CD4-positive, alpha-beta T cell treated with Interleukin-6 at 100 ng/mL for 8 hours (primary cell): ENCODE results near the gene POP4.

ENCODE experiments used
- DNase-seq: peaks from one replicate; pipeline ENCODE4 v3.0.0-alpha.2; 2020; ENCODE audit warnings: mixed read lengths, low spot score

Gene POP4

GRCh38 chr19:29631450-29631849 lies 25.4 kb downstream of the POP4 start:
- no peak for DNase-seq

DNA sequence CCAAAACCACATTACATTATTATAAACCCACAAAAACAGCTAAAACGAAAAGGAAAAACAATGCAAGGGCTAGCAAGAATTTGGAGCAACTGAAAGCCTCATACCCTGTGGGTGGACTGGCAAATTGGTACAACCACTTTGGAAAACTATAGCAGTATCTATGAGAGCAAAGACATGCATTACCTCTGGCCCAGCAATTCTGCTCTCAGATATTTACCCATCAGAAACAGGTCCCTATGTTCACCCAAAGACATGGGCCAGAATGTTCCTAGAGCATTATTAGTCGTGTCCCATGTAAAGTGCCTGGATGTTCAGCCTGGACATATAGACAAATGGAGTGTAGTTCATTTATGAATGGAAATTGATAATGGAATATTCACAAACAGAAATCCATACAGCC lies 27.9 kb downstream of the POP4 start:
- no peak for DNase-seq

- no peak for DNase-seq
Measured at GRCh38 chr19:29634423-29635130, 28.5 kb downstream of the POP4 start.

DNA sequence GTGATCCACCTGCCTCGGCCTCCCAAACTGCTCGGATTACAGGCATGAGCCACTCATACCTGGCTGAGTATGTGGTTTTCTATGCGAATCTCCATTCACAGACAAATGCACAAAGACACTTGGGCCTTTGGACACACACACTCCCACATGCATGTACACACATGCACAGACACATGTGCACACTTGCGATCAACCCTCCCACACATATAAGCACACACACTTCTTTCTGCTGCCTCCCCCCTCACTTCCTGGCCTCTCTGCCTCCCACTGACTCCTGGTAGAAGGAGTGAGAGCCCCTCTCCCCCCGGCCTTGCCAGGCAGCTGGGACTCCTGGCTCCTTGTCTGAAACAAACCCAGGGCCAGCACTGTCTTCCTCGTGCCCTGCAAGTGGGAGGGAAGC lies 29.9 kb downstream of the POP4 start:
- DNase-seq: no peak

GRCh38 chr19:29636553-29637360 lies 30.7 kb downstream of the POP4 start:
- no peak for DNase-seq

DNA sequence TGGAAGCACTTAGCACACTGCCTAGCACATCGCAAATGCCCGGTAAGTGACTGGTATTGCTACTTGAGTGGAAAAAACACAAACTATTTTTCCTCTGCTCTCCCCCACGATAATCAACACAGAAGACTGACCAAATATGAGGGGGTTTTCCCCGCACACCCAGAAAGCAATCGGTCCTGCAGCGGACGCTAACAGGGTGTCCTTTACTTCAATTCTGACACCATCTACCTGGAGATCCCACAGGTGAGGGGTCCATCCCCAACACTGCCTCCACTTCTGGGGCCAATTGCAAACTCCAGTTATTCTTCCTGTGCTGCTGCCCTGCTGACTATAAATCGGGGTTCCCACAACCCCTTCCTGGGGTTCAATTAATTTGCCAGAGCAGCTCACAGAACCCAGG lies 33.0 kb downstream of the POP4 start:
- no peak for DNase-seq

DNA sequence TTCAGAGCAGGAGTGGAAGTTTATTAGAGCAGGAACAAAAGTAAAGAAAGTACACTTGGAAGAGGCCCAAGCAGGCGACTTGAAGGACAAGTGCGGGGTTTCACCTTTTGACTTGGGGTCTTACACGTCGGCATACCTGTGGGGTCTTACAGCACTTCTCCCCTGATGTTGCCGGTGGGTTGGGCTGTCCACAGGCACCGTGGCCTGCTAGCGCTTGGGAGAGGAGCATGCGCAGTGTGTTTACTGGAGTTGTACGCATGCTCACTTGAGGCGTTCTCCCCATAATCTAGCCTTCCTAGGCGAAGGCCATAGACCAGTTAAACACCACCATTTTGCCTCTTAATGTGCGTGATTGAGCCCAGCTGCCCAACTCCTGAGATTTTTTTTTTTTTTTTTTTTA lies 34.1 kb downstream of the POP4 start:
- no peak for DNase-seq

- no peak for DNase-seq
Measured at GRCh38 chr19:29641597-29641996, 35.5 kb downstream of the POP4 start.

- DNase-seq: no peak
Measured at GRCh38 chr19:29643361-29643935, 37.4 kb downstream of the POP4 start.

DNA sequence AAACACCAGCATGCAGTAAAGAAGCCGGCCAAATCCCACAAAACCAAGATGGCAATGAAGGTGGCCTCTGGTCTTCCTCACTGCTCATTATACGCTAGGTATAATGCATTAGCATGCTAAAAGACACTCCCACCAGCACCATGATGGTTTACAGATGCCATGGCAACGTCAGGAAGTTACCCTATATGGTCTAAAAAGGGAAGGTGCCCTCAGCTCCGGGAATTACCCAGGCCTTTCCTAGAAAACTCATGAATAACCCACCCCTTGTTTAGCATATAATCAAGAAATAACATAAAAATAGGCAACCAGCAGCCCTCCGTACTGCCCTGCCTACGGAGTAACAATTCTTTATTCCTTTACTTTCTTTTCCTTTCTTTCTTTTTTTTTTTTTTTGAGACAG lies 38.1 kb downstream of the POP4 start:
- no peak for DNase-seq

DNA sequence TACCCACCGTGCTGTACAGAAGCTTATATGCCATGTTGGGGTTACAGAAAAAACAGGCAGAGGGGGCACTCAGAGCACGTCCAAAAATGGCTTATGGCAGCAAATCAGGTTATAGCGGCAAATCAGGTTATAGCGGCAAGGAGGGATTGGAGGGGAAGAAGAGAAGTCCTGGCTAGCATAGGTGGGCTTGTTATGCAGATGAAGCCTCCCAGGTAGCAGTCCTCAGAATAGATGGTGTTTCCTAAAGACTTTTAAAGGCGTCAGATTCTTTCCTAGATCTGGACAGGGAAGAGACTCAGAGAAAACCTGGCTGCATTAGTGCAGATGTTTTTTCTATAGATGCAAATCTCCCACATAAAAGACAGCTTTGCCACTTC lies 39.4 kb downstream of the POP4 start:
- no peak for DNase-seq

DNA sequence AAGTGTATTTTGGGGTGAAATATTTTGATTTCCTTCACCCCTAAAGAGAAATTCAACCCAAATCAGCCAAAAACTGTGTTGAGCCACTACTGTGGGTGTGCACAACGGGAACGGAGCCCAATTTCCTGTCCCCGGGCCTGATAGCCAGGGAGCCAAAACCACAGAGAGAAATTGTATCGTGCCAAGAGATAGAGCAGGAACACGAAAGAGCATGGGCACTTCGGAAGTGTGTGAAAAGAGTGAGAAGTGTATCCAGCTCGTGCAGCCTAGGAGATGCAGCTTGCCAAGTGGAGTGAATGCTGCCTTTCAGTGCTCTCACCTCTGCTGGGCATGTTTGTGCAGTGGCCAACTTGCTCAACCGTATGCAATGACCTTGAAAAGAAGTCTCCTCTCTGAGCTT lies 39.8 kb downstream of the POP4 start:
- no peak for DNase-seq

DNA sequence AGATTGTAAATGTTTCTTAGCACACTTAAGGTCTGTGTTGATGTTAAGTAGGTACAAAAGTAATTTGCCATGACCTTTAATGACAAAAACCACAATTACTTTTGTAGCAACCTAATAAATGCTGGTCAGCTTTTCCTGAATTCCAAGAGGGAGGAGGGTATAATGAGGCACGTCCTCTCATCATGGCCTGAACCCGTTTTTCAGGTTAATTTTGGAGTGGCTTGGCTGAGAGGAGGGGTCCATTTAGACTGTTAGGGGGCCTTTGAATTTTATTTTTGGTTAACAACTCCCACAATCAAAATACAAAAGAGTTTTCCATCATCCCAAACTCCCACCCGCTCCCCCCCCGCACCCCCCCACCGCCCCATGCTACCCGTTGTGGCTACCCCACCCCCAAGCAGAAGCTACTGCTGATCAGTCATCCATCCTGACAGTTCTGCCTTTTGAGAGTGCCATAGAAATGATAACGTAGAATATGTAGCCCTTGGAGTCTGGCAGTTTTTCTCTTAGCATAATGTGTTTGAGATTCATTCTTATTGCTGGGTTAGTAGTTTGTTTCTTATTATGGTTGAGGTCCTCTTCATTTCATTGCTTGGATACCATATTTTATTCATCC lies 44.8 kb downstream of the POP4 start:
- DNase-seq: no peak

DNA sequence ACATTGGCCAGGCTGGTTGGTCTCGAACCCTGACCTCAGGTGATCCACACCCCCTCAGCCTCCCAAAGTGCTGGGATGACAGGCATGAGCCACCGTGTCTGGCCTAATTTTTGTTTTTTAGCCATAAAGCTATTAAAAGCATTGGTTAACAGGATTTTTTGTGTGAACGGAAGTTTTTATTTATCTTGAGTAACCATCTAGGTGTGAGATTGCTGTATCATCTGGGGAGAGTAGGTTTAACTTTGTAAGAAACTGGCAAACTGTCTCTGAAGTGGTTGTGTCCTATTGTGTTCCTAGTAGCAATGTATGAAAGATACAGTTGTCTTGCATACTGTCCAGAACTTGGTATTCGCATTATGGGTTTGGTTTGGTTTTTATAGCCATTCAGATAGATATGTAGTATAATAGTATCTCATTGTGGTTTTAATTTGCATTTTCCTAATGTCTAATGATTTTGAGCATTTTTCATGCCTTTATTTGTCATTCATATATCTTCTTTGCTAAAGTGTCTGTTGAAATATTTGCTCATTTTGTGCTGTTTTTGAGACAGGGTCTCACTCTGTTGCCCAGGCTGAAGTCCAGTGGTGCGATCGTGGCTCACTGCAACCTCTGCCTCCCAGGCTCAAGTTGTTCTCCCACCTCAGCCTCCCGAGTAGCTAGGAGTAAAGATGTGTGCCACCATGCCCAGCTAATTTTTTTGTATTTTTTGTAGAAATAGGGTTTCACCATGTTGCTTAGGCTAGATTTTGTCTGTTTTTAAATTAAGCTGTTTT lies 45.7 kb downstream of the POP4 start:
- DNase-seq: no peak

- no peak for DNase-seq
Measured at GRCh38 chr19:29653398-29653797, 47.3 kb downstream of the POP4 start.

GRCh38 chr19:29655648-29656335 lies 49.7 kb downstream of the POP4 start:
- DNase-seq: no peak

DNA sequence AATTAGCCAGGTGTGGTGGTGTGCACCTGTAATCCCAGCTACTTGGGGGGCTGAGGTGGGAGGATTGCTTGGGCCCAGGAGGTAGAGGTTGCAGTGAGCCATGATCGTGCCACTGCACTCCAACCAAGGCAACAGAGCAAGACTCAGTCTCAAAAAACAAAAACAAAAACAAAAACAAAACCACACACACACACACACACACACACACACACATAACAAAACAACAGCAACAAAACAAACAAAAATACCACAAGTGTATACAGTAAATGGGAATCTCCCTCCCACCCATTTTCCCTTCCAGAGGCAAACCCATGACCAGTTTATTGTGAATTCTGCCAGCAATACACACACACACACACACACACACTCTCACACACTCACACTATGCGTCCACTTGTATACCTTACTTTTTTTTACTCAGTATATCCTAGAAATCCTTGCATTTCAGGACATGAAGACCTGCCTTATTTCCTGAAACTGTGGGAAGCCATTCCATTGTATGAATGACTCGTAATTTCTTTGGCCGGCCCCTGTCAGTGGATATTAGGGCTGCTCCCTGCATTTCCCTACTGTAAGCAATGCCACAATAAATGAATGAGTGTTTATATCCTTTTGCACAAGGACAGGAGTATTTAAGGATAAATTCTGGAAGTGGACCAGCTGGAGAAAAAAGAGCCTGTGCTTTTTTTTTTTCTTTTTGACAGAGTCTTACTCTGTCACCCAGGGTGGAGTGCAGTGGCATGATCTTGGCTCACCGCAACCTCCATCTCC lies 52.3 kb downstream of the POP4 start:
- no peak for DNase-seq

DNA sequence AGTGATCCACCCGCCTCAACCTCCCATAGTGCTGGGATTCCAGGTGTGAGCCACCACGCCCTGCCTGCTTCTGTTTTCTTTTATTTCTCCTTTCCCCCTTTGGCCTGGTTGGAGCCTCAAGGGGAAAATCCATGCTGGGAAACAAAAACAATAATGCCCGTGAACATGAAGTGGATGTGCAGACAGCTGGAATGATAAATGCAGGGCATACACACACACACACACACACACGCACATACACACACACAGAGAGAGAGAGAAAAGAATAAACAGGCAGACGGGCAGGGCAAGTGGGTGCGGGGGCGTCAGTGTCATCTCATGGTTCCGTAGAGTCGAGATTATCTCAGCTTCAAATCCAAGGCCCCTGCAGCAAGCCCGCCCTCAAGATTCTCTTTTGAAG lies 54.8 kb downstream of the POP4 start:
- no peak for DNase-seq

GRCh38 chr19:29662278-29662603 lies 56.2 kb downstream of the POP4 start:
- DNase-seq: no peak

DNA sequence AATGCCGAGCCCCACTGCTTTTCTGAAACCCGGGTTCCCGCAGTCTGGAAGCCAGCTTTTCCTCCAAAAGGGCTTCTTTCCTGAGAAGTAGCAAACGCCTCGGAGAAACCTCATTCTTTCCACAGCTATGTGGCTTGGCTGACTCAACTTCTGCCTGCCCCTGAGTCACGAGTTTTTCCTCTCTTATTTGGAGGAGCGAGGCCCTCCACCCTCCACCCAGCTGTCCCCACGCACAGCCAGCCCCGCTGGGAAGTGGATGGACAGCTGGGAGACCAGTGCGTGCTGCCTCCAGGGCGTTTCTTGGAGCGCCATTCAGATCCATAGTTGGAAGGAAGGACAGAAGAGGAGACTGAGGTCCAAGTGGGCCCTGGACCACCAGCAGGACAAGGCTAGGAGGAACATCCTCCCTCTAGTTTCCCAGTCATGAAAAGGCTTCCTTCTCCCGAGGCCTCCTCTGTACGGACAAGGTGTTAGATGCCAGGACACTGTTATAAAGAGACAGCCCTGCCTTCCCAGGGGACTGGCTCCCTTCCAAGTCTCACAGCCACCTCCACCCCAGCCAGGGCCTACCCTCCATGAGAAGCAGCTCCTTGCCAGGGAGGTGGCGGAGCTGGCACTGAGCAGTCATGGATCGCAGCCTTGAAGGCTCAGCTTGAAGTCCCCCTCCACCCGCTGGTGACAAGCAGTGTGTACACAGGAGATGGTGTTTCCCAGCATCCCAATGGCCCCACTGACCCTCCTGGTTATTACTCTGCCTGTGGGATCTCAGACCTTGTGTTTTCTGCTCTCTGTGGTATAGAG lies 56.7 kb downstream of the POP4 start:
- DNase-seq: no peak
